ENCODE measurements around the gene FBXL7. TPM values are rescaled to one million over a fixed set of nuclear protein-coding genes. Genes with fewer than 3 reads are reported as not detected.

The FBXL7 gene
- total RNA-seq, 1 donor from 2014 or later: 13.3 TPM

- intact Hi-C loops (cut with DNase I): no loop called here
- TF ChIP-seq, protein P1, sequence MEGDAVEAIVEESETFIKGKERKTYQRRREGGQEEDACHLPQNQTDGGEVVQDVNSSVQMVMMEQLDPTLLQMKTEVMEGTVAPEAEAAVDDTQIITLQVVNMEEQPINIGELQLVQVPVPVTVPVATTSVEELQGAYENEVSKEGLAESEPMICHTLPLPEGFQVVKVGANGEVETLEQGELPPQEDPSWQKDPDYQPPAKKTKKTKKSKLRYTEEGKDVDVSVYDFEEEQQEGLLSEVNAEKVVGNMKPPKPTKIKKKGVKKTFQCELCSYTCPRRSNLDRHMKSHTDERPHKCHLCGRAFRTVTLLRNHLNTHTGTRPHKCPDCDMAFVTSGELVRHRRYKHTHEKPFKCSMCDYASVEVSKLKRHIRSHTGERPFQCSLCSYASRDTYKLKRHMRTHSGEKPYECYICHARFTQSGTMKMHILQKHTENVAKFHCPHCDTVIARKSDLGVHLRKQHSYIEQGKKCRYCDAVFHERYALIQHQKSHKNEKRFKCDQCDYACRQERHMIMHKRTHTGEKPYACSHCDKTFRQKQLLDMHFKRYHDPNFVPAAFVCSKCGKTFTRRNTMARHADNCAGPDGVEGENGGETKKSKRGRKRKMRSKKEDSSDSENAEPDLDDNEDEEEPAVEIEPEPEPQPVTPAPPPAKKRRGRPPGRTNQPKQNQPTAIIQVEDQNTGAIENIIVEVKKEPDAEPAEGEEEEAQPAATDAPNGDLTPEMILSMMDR (IDR thresholded peaks at IDR 0.05): no peak
- no peaks in the 10 kb centered on the region for H3K36me3 ChIP-seq
- H3K27me3 ChIP-seq: no peaks in the 10 kb centered on the region
- no peak for DNase-seq
- H3K9me3 ChIP-seq: no peaks in the 10 kb centered on the region
- ATAC-seq: no peak
- H3K4me3 ChIP-seq: no peak overlapping the region
- H3K4me1 ChIP-seq: no peaks in the 10 kb centered on the region
- H3K27ac ChIP-seq: no peak overlapping the region
Observed at GRCh38 chr5:15740383-15740782, 240.4 kb downstream of the FBXL7 start.

GRCh38 chr5:15741591-15741990 lies 241.6 kb downstream of the FBXL7 start:
- Histone ChIP-seq H3K9me3 (no peaks in the 10 kb centered on the region), H3K27ac (no peak overlapping the region), H3K36me3 (no peaks in the 10 kb centered on the region), H3K4me1 (no peaks in the 10 kb centered on the region), H3K27me3 (no peaks in the 10 kb centered on the region), H3K4me3 (no peak overlapping the region)
- ATAC-seq: no peak
- TF ChIP-seq, protein P1 (IDR thresholded peaks at IDR 0.05): no peak
- intact Hi-C loops (cut with DNase I): no loop called here
- no peak for DNase-seq

- Histone ChIP-seq H3K36me3 (no peaks in the 10 kb centered on the region), H3K27ac (no peak overlapping the region), H3K9me3 (no peaks in the 10 kb centered on the region), H3K27me3 (no peaks in the 10 kb centered on the region), H3K4me1 (no peaks in the 10 kb centered on the region), H3K4me3 (no peak overlapping the region)
- intact Hi-C loops (cut with DNase I): no loop called here
- TF ChIP-seq, protein P1 (IDR thresholded peaks at IDR 0.05): no peak
- DNase-seq (no peak), ATAC-seq (no peak)
Observed at GRCh38 chr5:15746833-15747232, 246.9 kb downstream of the FBXL7 start.

GRCh38 chr5:15748266-15748665 lies 248.3 kb downstream of the FBXL7 start:
- intact Hi-C loops (cut with DNase I): no loop called here
- Histone ChIP-seq H3K27me3 (no peaks in the 10 kb centered on the region), H3K4me3 (no peak overlapping the region), H3K9me3 (no peaks in the 10 kb centered on the region), H3K36me3 (no peaks in the 10 kb centered on the region), H3K4me1 (no peaks in the 10 kb centered on the region), H3K27ac (no peak overlapping the region)
- TF ChIP-seq, protein P1 (IDR thresholded peaks at IDR 0.05): no peak
- no peak for DNase-seq
- no peak for ATAC-seq

DNA sequence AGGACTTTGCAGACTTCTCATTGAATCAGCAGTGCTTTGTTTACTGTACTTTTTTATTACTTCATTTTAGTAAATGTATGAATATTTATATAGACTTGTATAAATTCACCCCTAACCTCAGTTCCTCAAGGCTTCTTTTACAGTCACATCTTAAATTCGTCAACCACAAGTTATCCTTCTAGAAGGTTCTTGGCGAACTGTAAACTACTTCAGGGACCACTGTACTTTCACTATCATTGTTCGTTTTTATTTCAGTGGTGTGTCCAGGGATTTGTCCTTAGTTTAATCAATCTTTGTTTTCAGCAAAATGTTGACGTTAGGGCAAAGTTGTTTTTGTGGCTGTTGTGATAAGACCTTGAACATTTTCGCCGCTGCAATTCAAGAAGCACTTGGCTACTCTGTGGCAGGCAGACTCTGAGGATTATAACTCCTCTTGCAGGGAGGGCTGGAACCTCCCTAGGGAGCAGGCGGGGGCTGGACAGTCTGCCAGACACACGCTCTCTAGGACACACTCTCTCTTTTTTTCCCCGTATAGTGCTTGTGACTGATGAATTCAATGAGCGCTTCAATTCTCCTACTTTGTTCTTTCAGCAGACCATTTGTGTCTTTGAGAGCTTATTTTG lies 252.8 kb downstream of the FBXL7 start:
- Histone ChIP-seq H3K4me3 (peak overlapping the region; percentile 41), H3K4me1 (no peaks in the 10 kb centered on the region), H3K27me3 (no peaks in the 10 kb centered on the region), H3K9me3 (no peaks in the 10 kb centered on the region), H3K27ac (no peak overlapping the region), H3K36me3 (no peaks in the 10 kb centered on the region)
- TF ChIP-seq, protein P1 (IDR thresholded peaks at IDR 0.05): no peak
- intact Hi-C loops (cut with DNase I): no loop called here
- DNase-seq (no peak), ATAC-seq (peak; percentile 69)

GRCh38 chr5:15753752-15754151 lies 253.8 kb downstream of the FBXL7 start:
- no peak for ATAC-seq
- H3K9me3 ChIP-seq: no peaks in the 10 kb centered on the region
- no peak for DNase-seq
- H3K27me3 ChIP-seq: no peaks in the 10 kb centered on the region
- no peaks in the 10 kb centered on the region for H3K36me3 ChIP-seq
- no peaks in the 10 kb centered on the region for H3K4me1 ChIP-seq
- no peak overlapping the region for H3K4me3 ChIP-seq
- intact Hi-C loops (cut with DNase I): no loop called here
- TF ChIP-seq, protein P1 (IDR thresholded peaks at IDR 0.05): no peak
- H3K27ac ChIP-seq: no peak overlapping the region
